DMS53 (cell line): ENCODE data around the gene BTBD10.

Experiments used
- DNase-seq: peaks from one replicate; lab custom pipeline; 2025; lab: John Stamatoyannopoulos, UW

The BTBD10 gene

DNA sequence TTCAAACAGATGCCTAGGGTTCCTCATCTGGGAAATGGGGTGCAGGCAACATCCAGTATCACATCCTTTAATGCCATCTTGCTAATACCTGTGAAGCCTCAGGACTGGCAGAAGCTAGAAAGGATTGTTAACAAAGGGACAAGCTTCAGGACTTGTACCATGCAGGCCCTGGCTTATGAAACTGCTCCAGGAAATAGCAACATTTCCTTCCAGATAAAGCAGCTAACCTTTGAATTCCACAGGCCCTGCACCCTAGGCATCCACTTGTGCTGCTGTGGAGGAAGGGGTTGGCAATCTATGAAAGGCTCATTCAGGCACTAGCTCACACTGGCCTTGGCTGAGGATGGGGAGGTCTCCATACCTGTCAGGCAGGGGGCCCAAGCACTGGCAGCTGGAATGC is 87.2 kb downstream of the BTBD10 start:
- no peak for DNase-seq

DNA sequence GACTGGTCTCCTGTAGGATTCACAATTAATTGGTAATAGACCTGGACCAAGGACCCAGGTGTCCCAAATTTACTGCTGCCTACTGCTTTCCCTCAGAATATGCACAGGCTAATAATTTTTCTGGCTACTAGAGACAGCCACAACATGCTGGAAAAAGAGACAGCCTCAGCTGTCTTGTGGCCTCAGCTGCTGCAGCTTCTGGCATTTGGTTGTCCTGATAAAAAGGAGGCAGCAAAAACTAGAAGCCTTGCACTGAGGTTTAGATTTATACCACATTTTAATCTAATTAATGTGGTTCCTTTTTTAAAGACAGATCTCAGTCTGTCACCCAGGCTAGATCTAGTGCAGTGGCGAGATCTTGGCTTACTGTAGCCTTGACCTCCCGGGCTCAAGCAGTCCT is 89.8 kb downstream of the BTBD10 start:
- DNase-seq: no peak

DNA sequence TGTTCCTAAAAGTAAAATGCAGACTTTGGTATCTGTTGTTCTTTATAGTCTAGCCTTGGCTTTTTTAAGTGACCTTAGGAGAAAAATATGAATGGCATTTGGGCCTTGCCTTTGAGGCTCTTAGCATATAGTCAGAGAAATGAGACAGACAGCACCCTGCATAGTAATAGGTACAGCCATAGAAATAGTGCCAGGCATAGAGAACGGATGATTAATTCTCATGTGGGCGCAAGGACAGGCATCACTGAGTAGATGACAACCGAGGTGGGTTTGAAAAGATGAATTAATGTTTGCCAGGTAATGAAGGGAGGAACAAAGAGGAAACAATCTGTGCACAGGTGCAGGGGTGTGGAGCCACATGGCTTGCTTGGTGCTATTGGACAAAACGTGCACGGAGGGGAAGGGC is 95.0 kb downstream of the BTBD10 start:
- no peak for DNase-seq

DNA sequence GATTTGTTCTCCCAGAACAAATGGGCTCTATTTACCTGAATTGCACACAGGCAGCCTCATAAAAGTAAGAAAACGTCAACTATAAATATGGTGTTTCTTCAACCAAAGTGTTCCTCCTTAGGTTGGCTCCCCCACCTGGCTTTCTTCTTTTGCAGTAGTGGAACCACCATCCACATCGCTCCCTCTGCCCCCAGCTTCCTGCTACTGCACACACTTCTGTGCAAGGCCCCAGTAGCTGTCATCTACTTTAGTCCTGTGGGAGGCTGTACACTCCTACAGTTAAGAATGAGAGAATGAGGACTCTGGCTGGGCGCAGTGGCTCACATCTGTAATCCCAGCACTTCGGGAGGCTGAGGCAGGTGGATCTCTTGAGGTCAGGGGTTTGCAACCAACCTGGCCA is 95.9 kb downstream of the BTBD10 start:
- DNase-seq: no peak

DNA sequence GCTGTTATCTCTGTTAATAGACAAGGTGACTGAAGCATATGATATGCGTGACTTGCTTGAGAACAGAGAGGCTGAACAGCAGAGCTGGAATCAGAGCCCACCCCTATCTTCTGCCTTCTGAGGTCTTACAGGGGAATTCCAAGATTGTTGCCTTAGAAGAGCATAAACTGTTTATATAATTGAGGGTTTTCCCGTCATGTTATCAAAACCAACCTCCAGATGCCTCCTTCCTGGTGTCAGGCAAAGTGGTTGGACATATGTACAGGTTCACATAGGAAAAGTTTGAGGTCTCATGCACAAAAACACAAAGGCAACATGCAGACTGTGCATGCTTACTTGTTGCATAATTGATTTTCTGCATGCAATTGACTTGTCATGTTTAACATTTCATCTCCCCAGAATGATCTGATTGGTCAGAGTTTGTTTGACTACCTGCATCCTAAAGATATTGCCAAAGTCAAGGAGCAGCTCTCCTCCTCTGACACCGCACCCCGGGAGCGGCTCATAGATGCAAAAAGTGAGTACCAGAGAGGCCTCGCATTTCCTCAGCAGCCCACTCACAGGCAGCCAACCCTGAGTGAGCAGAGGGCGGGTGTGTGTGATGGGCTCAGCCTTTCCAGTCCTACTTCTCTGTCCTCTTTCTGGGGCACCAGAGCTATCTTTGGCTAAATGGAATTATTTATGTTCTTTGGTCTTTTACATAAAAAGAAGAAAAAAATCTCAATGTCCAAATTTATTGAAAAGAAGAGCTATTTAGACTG is 96.6 kb downstream of the BTBD10 start:
- DNase-seq: no peak

DNA sequence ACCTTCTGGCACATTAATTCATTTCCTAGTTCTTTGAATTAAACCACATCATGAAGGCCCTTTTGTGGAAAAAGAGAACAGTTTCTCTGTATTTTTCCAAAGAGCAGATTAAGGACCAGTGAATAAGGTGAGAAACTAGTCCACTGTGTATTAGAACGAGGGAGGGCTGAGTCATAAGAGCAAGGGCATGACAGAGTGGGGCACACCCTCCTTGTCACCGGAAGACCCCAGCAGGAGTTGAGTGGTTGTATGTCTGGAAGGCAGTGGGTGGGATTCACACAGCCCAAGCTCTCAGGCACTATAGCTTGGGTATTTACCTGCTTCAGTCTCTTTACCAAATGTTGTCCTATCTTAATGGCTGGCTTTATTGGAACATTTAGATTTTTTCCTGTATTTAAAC is 98.6 kb downstream of the BTBD10 start:
- DNase-seq: no peak

DNA sequence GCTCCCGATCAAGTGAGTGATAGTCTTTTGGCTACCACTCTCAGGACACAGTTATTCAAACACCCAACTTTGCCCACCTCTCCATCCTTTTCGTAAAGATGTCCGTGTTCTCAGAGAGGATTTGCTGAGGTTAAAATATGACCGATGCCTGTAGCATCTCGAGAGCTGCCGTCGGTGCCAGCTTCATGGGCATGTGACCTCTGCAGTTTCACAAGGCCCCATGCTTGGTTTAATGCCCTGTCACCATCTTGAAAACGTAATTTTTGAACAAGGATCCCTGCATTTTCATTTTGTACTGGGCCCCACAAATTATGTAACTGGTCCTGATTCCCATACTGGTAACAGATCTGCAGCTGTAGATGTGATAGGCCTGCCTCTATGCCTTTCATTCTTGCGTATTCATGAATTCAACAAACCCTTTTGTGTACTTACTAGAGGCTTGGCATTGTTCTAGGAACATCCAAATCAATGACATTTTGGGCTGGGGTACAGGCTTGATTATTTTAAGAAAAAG is 100.4 kb downstream of the BTBD10 start:
- no peak for DNase-seq

DNA sequence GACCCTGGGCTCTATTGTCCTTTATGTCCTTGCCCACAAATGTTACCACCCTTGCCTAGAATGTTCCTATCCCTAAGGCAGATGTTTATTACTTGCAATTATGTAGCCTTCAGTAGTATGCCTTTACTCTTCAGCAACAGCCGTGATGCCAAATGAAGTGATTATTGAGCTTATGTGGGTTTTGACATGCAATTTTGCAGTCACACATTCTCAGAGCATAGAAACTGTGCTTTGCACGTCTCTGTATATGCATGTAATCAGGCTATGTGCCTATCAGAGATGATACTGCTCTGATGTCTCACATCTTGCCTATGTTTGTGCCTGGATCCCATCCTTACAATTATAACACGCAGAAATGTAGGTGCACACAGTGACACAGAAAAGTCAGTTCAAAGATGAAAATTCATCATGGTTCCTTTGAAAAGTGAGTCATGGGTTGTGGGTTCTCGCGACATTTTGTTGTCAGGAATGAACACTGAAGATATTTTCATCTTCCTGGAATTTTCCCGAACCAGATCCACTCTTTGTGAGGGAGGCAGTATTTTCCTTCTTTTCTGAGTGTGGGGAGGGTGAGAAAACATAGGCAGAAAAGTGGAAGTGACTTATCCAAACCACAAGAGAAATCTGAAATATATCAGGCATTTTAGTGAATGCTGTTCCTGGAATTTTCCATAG is 104.3 kb downstream of the BTBD10 start:
- DNase-seq: no peak

DNA sequence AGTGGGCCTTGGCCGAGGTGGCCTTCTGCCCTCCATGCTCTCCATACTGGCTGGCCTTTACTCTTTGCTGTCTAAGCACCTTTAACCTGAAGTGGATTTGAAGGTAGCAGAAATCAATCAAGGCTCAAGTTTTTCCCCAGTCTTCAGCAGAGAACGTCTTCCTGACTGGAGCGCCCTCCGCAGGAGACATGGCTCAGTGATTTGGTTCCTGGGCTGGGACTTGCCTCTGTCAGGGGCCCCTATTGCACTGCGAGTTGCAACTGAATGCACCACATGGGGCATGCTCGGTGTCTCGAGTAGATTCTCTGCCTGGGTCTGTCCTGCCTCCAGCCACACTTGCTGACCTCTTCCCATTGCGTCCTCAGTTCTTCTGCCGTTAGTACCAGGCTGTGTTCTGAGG is 105.8 kb downstream of the BTBD10 start:
- DNase-seq: no peak

DNA sequence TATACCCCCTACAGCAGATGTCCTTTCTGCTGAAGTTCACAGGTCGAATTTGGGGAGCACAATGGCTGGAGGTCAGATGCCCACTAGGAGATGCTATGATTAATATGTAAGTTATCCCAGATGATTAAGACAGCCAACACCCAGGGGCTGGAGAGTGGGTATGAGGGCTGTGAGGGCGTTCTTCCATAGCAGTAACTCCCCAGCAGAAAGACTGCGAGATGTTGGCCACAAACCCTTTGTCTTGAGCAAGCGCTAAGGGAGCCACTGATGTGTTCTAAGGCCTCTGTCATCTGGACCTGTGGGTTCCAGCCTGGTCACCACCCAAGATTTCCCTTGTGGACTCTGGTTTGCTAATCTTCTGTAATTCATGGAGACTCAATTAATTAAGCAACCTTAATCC is 107.8 kb downstream of the BTBD10 start:
- DNase-seq: no peak

DNA sequence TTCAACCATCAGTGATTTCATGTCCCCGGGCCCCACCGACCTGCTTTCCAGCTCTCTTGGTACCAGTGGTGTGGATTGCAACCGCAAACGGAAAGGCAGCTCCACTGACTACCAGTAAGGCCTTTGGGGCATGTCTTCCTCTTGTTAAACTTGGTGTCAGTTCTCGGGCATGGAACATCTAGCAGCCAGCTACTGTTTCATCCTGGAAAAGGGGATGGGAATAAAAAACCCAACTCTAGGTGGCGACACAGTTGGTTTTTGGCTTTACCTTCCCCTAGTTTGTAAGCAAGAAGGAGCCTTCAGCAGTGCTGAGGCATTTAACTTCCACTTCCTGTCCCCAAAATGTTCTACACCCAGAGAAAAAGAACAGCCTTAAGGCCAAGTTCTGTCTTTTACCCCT is 108.7 kb downstream of the BTBD10 start:
- DNase-seq: peak; percentile 51

DNA sequence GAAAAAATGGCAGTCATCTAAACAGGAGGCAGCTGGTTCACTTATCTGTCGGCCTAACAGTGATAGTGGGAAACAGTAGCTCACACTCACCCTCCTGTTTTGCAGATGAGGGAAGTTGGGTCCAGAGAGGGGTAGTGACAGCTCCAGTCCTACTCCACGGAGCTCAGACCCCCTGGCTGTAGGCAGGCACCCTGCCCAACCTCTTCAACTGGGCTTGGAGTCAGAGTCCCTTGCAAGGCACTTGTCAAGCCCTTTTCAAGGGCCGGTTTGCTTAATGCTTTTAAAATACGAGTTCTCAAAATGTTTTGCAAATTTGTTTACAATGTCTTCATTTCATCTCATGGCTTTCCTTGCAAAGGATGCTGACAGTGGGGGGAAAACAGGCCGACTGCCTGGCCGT is 110.3 kb downstream of the BTBD10 start:
- no peak for DNase-seq

DNA sequence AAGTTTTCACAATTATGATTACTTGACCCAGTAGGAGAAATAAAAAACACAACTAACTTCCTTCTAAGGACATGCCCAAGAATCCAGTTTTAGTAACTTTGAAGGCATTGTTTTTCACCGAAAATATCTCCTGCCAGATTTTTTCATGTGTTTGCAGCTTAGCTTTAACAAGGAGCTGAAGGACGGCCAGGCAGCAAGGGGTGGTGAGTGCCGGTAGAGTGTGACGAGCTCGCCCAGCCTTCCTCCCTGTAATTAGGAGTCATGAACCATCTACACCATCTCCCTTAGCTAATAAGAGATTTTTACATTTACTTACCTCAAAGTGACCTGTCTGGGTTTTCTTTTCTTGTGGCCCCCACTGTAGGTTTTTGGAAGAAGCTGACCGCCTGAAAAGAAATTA is 113.4 kb downstream of the BTBD10 start:
- no peak for DNase-seq

DNA sequence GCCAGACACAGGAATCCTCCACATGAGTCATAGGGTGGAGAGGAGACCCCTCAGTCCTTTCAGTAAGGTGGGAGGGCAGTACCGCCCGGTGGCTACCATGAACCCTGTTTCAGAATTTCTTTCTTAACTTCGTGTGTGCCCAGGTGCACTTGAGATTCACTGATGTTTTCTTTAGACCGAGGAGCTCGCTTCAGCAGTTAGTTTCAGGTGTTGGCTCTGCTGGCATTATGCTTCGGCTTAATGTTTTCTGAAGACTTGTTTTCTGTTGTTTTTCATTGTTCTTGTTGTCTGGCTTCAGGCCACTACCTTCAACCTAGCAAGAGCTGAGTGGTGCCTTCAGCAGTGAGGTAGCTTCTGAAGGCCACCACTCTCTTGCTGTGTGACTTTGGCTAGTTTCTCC is 114.0 kb downstream of the BTBD10 start:
- no peak for DNase-seq

DNA sequence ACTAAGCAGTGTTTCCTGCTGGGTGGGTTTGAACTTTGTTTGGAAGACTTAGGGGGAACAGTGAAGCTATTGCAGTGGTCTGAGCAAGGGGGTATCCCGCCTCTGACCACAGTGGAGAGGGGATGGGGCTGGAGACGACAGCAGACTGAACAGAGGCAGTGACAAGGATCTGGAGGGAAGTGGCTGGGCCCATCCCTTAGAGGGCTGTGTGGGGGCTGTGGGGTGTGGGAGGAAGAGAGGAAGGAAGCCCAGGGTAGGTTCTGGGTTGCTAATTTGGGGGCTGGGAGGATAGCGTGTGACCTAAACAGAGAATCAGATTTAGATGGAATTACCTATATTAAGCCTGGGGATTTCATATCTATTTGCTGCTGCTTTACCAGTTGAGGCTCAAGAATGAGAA is 114.7 kb downstream of the BTBD10 start:
- no peak for DNase-seq

DNA sequence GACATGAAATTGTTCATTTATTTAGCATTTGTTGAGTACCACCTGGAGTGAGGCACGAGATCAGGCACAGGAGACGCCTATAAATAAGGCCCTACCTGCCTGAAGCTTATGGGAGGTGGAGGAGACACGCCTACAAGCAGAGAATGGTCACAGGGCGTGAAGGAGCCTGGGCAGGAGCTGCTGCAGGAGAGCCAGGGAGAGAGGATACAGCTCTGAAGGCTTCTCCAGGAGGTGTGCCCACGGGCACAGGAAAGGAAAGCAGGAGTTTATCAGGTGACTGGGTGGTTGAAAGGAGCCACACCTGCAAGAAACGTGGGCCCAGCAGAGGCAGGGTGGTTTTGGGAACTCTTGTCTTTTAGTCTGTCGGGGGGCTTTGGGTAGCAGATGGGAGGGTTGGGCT is 115.1 kb downstream of the BTBD10 start:
- no peak for DNase-seq

DNA sequence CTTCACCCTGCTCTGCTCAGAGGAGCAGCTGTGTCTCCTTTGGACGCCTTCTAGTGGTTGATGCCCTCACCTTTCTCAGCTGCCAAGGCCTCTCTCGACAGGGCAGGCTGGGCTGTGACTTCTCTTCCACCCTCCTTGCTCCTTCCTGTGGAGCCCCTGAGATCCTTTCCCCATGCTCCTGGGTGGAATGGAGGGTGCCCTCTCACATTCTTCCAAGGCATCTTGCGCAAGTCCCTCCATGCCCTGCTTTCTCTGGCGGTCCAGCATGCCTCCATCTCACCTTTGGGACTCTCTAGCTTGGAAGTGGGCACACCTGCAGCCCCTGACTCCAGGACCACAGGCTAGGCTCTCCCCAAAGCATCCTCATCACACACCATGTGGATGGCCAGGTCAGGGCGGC is 116.6 kb downstream of the BTBD10 start:
- no peak for DNase-seq

DNA sequence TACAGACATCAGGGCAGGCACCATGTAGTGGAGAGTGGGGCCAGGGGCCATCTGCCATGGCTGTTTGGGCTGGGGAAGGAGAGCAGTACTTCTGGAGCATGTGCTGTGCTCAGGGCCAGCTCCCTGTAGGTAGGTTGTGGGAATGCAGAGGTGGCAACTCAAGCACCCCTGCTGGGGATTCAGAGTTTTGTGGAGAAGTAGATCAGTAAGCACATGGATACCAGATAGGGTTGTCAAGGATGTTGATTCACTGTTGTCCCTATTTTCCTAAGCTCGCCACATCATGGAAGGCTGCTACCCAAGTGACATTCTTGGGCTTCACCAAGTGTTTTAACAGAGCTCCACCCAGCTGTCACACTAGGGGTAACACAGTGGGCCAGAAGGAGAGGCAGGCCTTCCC is 118.2 kb downstream of the BTBD10 start:
- no peak for DNase-seq

DNA sequence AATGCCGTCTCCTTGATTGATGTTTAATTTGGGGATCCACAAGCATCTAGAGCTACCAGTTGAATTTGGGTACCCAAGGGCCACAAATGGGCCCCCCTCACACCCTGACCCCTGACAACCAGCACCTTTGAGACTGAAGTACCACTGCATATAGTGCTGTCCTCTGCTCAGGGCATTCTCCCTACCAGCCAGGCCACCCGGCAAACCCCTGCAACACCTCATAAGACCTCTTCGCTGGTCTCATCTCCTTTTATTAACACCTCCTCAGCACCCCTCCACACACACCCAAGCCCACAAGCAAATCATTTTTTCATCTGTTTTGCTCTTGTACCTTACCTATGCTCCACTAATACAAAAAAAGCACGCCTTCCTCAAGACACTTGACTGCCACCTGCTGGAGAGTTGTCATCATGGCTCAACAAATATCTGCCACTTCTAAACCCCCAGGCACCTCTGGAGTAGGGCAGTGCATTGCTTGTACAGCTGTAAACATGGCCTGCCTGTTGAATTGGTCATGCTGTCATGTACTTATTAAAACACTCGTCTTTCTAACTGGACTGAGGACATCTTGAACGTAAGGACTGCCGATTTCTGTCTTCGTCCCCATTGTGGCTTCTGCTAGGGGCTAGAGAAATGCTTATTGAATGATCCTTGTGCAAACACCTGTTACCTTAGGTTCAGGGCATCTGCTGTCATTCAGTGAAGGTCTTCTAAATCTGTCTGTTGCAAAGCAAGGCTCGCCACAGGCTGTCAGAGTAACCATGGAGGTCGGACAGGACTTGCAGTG is 118.9 kb downstream of the BTBD10 start:
- peak; percentile 91 for DNase-seq

DNA sequence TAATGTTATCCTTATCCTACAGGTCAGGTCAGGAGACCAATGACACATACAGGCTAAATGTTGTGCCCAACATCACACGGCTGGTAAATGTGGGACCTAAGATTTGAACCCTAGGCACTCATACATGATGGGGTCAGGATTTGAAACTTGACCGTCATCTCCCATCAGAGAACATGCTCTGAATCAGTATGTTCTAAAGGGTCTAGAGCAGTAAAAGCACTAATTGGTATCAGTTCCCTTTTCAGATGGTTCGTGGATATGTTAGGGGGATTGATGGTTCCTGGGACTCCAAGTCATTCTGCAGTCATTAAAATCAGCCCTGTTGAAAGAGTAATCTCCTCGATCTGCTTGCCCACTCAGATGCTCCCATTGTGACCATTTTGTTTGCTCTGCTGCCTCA is 120.0 kb downstream of the BTBD10 start:
- no peak for DNase-seq

DNA sequence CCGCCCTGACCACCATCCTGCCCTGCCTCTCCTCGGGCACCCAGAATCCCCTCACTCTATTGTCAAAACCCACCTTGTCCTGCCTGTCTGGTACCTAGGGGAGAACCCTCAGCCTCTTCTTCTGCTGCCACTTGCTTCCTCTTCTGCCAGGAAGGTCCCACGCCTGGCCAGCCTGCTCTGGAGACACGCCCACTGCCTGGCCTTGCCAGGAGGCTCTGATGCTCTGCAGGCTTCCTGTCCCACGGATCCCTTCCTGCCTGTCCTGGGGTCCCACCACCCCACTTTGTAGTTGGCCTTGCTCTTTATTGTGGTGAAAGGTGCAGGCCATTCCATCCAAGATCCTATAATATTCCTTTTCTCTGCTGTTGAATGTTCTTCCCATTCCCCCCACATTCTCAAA is 122.0 kb downstream of the BTBD10 start:
- no peak for DNase-seq

DNA sequence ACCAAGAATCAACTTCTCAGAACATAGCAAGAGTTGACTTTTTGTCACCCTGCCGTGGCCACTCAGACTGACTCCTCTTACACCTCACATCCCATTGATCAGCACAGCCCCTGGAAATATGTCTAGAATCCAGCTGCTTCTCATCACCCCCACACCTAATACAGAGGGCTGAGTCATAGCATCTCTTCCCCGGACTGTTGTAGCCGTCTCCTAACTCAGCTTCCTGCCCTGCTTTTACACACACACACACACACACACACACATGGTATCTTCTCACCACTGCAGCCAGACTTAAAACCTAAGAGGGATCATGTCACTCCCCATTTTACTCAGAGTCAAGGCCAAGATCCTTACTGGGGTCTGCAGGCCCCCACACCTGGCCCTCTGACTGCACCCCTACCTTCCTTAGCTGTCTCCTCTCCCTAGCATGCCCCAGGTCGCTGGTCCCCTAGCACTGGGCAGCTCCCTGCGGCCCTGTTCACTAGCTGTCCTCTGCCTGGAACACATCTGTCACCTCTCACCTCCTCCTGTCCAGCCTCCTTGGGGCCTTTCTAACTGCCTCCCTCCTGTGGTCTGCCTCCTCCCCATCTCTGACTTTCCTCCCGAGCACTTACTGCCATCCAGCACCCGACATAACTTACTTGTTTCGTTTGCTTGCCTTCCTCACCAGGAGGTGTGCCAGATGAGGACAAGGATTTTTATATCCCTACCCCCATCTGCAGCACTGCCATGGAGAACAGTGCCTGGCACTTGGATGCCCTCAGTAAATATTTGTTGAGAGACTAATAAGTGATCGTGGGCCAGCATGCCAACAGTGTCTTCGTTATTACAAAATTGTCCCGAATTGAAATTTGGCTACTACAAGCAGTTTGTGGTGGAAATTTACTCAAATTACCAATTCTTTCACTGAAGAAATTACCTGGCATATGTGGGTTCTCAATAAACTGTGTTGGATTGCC is 123.5 kb downstream of the BTBD10 start:
- DNase-seq: peak; percentile 82
